K562 (cell line): ENCODE data around the gene ARL8A. TPM values are rescaled to one million over a fixed set of nuclear protein-coding genes. Genes with fewer than 3 reads are reported as not detected.

Experiments
- ADNP ChIP-seq: fragments of 200-800 bp; sonication (Bioruptor generic); IDR thresholded peaks from 2 replicates; pipeline ENCODE4 v1.6.1; 2016; ENCODE audit warnings: missing genetic modification characterization, missing compliant biosample characterization
- ATF6 ChIP-seq: sonication (generic); formaldehyde crosslinking; IDR thresholded peaks from 2 replicates; pipeline ENCODE4 v1.4.0; 2020; ENCODE audit warnings: mild to moderate bottlenecking, missing genetic modification reagents
- BHLHE40 ChIP-seq: IDR thresholded peaks from 2 replicates; pipeline ENCODE4 v1.6.1; 2011; ENCODE audit warnings: low read length, improper control_type of control experiment
- CEBPG ChIP-seq, 3 experiments: fragments of 200-800 bp in 1 of 3; sonication (Bioruptor generic) in 1 of 3; sonication (generic) in 1 of 3; formaldehyde crosslinking in 1 of 3; IDR thresholded peaks in 2 of 3; conservative IDR thresholded peaks in 1 of 3; 2 replicates each; pipeline versions ENCODE4 v1.6.1 to v1.8.0; 2016 to 2022; ENCODE audit warnings: missing compliant biosample characterization in 2 of 3, missing genetic modification characterization in 2 of 3, mild to moderate bottlenecking in 1 of 3, missing genetic modification reagents in 1 of 3
- CGGBP1 ChIP-seq: fragments of 250-450 bp; sonication (Bioruptor Pico); IDR thresholded peaks from 2 replicates; pipeline ENCODE4 v1.9.0; 2021; ENCODE audit warnings: mild to moderate bottlenecking
- CTBP1 ChIP-seq: fragments of 450-650 bp; IDR thresholded peaks from 2 replicates; pipeline ENCODE4 v1.6.1; 2016; ENCODE audit warnings: borderline replicate concordance
- E4F1 ChIP-seq: fragments of 250-450 bp; sonication (Bioruptor Pico); IDR thresholded peaks from 2 replicates; pipeline ENCODE4 v1.5.0; 2021; ENCODE audit warnings: mild to moderate bottlenecking, borderline replicate concordance
- NCOA6 ChIP-seq: fragments of 450-650 bp; IDR thresholded peaks from 2 replicates; pipeline ENCODE4 v1.6.1; 2017; ENCODE audit warnings: mild to moderate bottlenecking
- NFATC3 ChIP-seq: fragments of 450-650 bp; IDR thresholded peaks from 2 replicates; pipeline ENCODE4 v1.6.1; 2017; ENCODE audit warnings: mild to moderate bottlenecking
- RBM34 ChIP-seq: fragments of 200-400 bp; formaldehyde crosslinking; IDR thresholded peaks from 2 replicates; pipeline ENCODE4 v1.6.1; 2018; ENCODE audit warnings: low read length, borderline replicate concordance; ENCODE audit not compliant: insufficient read depth
- SPI1 ChIP-seq: IDR thresholded peaks from 2 replicates; pipeline ENCODE4 v1.6.1; 2011; ENCODE audit warnings: low read depth, low read length, control low read depth, borderline replicate concordance
- ZHX1 ChIP-seq: fragments of 150-350 bp; conservative IDR thresholded peaks from 2 replicates; pipeline ENCODE4 v1.6.1; 2014; ENCODE audit warnings: low read length
- ZNF586 ChIP-seq: fragments of 450-650 bp; formaldehyde crosslinking; conservative IDR thresholded peaks from 2 replicates; pipeline ENCODE4 v1.4.0; 2020; ENCODE audit warnings: mild to moderate bottlenecking, moderate library complexity
- ZSCAN32 ChIP-seq: fragments of 450-650 bp; formaldehyde crosslinking; IDR thresholded peaks from 2 replicates; pipeline ENCODE4 v1.4.0; 2020; ENCODE audit warnings: mild to moderate bottlenecking, moderate library complexity
- polyA plus RNA-seq, 8 experiments: library from polyadenylated mRNA; depleted of rRNA in 4 of 8; stranded (reverse) in 5 of 8; unstranded in 3 of 8; fragments of >200 nt; fragmentation: Nextera tagmentation in 2 of 8; fragmentation: Illumina TruSeq in 1 of 8; extraction: Ambion mirVana in 2 of 8; extraction: Trizol in 1 of 8; gene quantifications; 2 replicates each; pipeline versions ENCODE4 v1.2.1 to v1.2.3, GENCODE V29; 2011 to 2014; ENCODE audit warnings: inconsistent platforms in 1 of 8, missing spikeins in 1 of 8
- total RNA-seq, 7 experiments: library from RNA; depleted of rRNA in 6 of 7; stranded (reverse); fragments of >200 nt in 6 of 7; fragmentation: Illumina TruSeq in 2 of 7; extraction: Trizol in 2 of 7; gene quantifications; 2 replicates each; pipeline versions ENCODE4 v1.2.1 to v1.2.3, GENCODE V29; 2011 to 2021; ENCODE audit warnings: low replicate concordance in 1 of 7
- TF ChIP-seq, protein P1 (sequence below): fragments of 250-450 bp; sonication (Bioruptor Pico); IDR thresholded peaks from 2 replicates; pipeline ENCODE4 v1.4.0; 2020; ENCODE audit warnings: mild to moderate bottlenecking

ARL8A gene
- total and polyA plus RNA-seq, 9 of the 15 experiments (the other 6 are each of a cell fraction or from before 2014, with no cell fraction given) = 0.17 to 27.3 (median 15.6) TPM

DNA sequence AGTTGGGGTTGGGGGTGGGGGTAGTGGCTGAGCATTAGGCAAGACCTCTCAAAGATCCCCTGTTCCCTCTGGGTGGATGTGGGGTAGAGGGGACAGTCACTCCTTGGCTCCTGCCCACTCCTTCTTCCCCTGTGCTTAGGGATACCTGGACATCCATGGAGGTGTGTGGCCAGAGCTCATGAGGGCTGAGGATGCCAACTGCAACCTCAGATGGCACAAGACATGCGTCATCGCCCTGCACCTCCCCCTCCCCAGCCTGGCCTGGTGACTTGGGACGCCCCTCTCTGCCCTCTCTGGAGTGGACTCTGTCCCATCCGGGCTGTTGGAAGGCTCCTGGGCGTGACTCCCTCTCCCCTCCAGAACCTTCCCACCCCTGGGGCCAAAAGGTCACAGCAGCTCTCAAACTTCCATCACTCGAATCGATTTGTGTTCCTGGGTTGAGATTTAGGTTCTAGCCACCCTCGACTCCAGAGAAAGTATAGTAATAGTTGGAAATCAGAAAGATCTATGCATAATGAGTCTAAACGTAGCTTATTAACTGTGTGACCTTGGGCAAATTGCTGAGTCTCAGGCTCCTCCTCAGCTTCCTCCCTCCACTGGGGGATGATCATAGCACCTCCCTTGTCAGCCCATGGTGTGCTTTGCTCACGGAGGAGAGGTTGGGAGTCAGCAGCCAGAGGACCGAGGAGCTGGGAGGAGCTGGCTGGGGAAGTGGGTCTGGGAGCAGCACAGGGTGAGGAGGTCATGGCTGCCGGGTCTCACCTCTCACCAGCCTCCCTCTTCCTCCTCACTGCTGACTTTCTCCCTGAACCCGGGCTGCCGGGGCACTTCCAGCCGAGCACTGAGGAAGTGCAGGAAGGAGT lies 18.1 kb upstream of the ARL8A start (continued):
- TF ChIP-seq NCOA6 (no peak), BHLHE40 (no peak), ZSCAN32 (no peak), CEBPG (CRISPR knock-in tag; IDR thresholded peaks at IDR 0.05) (peak; percentile 57), CEBPG (tag; conservative IDR thresholded peaks at IDR 0.05 in 1 of 2, IDR thresholded peaks at IDR 0.05 in 1 of 2) (peak in 1 of 2 experiments; percentile 59; a peak in 2 of 4 replicates), CGGBP1 (no peak), ATF6 (CRISPR knock-in tag) (no peak), ZNF586 (CRISPR knock-in tag) (no peak), CTBP1 (peak; percentile 73; the same call in 1 of the 2 replicates), NFATC3 (no peak), RBM34 (no peak), ADNP (tag) (no peak), E4F1 (peak; percentile 70; the same call in 1 of the 2 replicates), SPI1 (peak; percentile 78; the same call in 1 of the 2 replicates), ZHX1 (no peak)
- TF ChIP-seq, protein P1, sequence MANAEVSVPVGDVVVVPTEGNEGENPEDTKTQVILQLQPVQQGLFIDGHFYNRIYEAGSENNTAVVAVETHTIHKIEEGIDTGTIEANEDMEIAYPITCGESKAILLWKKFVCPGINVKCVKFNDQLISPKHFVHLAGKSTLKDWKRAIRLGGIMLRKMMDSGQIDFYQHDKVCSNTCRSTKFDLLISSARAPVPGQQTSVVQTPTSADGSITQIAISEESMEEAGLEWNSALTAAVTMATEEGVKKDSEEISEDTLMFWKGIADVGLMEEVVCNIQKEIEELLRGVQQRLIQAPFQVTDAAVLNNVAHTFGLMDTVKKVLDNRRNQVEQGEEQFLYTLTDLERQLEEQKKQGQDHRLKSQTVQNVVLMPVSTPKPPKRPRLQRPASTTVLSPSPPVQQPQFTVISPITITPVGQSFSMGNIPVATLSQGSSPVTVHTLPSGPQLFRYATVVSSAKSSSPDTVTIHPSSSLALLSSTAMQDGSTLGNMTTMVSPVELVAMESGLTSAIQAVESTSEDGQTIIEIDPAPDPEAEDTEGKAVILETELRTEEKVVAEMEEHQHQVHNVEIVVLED (CRISPR knock-in tag) = no peak
